ENCODE measurements around the gene FRMD4A.
"Not testable (repeated sequence)": the region's sequence is repeated elsewhere in the genome, so short reads cannot be mapped to it uniquely, and the experiment has no call there.

Gene FRMD4A

DNA sequence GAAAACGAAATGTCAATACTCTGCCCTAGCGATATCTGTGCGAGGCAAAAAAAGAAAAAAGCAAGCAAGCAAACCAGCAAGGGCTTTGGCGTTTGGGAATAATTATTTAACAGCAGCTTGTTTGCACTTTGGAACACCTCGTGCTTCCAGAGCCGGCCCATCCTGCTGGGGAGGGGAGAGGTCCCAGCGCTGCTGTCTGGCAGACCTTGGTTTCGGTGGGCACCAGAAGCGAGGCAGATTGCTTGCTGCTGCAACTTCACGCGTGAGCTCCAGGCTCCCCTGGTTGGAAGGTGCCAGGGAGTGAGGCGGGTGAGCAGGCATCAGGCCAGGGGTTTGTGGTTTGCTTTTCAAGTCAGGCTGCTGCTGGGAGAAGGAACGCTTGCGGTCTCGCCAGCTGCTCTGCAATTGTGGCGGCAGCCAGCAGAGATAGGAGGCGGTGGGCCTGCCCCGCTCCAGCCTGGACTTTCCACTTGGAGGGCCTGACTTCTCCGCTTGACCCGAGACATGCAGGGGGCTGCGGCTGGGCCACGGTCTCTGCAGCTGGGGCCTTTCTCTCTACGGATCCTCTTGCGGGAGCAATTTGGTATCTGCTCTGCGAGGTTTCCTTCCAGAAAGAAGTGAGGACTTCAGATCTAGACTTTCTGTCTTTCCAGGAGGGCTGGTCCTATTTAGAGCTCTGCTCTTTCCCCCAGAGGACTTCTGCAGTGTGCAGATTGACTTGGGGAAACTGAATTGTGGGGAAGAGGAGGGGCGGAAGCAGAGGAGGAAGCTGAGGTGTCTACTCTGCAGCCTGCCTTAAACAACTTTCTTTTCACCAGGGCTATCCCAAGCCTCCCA, 612.6 kb downstream of the FRMD4A start:
- peak overlapping the region; percentile 21 for H3K4me3 ChIP-seq (replicated peaks; ENCODE audit: insufficient read depth, low read length)
- peak overlapping the region; percentile 72 for H3K27ac ChIP-seq (replicated peaks)
- no peaks in the 10 kb centered on the region for H3K27me3 ChIP-seq (ENCODE audit: insufficient read depth, poor library complexity, severe bottlenecking)
- DNase-seq (ENCODE audit: low read depth in 1 of 2, low spot score in 1 of 2) = peak; percentile 43 to 82
- TF ChIP-seq, protein P1, sequence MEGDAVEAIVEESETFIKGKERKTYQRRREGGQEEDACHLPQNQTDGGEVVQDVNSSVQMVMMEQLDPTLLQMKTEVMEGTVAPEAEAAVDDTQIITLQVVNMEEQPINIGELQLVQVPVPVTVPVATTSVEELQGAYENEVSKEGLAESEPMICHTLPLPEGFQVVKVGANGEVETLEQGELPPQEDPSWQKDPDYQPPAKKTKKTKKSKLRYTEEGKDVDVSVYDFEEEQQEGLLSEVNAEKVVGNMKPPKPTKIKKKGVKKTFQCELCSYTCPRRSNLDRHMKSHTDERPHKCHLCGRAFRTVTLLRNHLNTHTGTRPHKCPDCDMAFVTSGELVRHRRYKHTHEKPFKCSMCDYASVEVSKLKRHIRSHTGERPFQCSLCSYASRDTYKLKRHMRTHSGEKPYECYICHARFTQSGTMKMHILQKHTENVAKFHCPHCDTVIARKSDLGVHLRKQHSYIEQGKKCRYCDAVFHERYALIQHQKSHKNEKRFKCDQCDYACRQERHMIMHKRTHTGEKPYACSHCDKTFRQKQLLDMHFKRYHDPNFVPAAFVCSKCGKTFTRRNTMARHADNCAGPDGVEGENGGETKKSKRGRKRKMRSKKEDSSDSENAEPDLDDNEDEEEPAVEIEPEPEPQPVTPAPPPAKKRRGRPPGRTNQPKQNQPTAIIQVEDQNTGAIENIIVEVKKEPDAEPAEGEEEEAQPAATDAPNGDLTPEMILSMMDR (IDR thresholded peaks at IDR 0.05; ENCODE audit: insufficient read depth, low read length) = no peak
- TF ChIP-seq POLR2AphosphoS5 (IDR thresholded peaks at IDR 0.05; ENCODE audit: low read depth) = peak; percentile 42; the same call in 1 of the 2 replicates
- peak; percentile 17; the same call in 1 of the 2 replicates for TF ChIP-seq SPI1 (IDR thresholded peaks at IDR 0.05; ENCODE audit: borderline replicate concordance, low read depth)
- TF ChIP-seq, protein P2, sequence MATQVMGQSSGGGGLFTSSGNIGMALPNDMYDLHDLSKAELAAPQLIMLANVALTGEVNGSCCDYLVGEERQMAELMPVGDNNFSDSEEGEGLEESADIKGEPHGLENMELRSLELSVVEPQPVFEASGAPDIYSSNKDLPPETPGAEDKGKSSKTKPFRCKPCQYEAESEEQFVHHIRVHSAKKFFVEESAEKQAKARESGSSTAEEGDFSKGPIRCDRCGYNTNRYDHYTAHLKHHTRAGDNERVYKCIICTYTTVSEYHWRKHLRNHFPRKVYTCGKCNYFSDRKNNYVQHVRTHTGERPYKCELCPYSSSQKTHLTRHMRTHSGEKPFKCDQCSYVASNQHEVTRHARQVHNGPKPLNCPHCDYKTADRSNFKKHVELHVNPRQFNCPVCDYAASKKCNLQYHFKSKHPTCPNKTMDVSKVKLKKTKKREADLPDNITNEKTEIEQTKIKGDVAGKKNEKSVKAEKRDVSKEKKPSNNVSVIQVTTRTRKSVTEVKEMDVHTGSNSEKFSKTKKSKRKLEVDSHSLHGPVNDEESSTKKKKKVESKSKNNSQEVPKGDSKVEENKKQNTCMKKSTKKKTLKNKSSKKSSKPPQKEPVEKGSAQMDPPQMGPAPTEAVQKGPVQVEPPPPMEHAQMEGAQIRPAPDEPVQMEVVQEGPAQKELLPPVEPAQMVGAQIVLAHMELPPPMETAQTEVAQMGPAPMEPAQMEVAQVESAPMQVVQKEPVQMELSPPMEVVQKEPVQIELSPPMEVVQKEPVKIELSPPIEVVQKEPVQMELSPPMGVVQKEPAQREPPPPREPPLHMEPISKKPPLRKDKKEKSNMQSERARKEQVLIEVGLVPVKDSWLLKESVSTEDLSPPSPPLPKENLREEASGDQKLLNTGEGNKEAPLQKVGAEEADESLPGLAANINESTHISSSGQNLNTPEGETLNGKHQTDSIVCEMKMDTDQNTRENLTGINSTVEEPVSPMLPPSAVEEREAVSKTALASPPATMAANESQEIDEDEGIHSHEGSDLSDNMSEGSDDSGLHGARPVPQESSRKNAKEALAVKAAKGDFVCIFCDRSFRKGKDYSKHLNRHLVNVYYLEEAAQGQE (IDR thresholded peaks at IDR 0.05; ENCODE audit: insufficient replicate concordance, low read depth) = no peak

DNA sequence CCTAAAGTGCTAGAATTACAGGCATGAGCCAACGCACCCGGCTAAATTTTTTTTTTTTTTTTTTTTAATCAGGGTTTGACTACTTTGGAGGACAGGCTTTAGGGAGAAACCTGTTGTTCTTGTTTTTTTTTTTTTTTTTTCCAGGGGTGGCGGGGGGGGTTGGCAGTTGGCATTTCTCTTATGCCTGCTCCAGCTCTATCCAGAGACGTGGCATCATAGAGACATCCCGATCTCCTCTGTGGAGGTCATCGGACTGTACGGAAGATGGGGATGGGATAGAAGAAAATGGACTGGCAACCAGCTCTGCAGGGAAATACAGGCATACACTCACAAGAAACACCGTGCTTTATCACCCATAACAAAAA, 613.2 kb downstream of the FRMD4A start:
- no peak for DNase-seq (ENCODE audit: low read depth in 1 of 2, low spot score in 1 of 2)
- no peaks in the 10 kb centered on the region for H3K27me3 ChIP-seq (ENCODE audit: insufficient read depth, poor library complexity, severe bottlenecking)
- H3K27ac ChIP-seq (replicated peaks) = peak overlapping the region; percentile 72
- TF ChIP-seq POLR2AphosphoS5 (IDR thresholded peaks at IDR 0.05; ENCODE audit: low read depth) (no peak), GABPA (IDR thresholded peaks at IDR 0.05; ENCODE audit: low read depth) (no peak), SPI1 (IDR thresholded peaks at IDR 0.05; ENCODE audit: borderline replicate concordance, low read depth) (no peak)
- TF ChIP-seq, protein P1 (IDR thresholded peaks at IDR 0.05; ENCODE audit: insufficient read depth, low read length) = no peak
- TF ChIP-seq, protein P2 (IDR thresholded peaks at IDR 0.05; ENCODE audit: insufficient replicate concordance, low read depth) = no peak
- no peak overlapping the region for H3K4me3 ChIP-seq (replicated peaks; ENCODE audit: insufficient read depth, low read length)

DNA sequence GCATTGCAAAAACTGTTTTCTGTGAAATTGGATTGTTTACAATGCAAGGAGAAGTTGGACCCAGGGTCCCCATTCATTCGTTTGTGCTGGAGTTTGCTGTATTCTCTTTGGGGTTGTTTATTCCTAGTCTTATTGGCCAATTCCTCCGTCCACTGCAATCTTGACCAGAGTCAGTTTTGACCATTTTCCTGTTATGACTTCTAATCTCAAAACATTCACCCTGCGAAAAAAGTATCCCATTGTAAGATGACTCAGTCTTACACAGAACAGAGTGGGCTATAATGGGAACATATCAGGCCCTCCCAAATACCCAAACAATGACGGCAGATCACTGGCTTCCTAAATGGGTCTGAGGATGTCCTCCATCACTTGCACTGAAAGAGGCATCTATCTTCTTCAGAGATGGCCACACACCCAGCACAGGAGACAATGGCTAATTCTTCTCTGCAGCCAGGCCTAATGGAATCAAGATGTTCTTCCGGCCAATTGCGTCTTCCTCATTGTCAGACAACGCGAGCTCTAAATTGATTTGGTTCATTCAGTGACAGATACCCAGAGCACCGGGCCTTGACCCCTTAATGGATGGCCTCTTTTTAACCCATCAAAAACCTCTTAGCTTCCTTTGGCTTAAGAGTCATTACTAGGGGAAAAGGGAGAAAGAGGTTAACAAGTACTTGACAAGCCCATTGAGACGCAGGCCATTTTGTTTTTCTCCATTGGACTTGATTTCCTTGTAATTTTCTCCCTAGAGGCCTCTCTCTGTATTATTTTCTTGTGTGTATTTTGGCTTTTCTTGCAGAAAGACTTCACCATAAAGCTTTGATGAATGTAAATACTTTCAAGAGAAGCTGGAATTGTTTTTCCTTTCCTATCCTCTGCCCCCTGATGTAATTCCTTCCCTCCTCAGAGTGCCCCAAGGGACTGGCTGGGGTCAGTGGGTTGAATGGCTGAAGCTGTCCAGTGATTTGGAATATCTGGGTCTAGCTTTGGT, 614.3 kb downstream of the FRMD4A start:
- H3K27ac ChIP-seq (replicated peaks) = no peak overlapping the region
- TF ChIP-seq POLR2AphosphoS5 (IDR thresholded peaks at IDR 0.05; ENCODE audit: low read depth) = no peak
- no peak for TF ChIP-seq GABPA (IDR thresholded peaks at IDR 0.05; ENCODE audit: low read depth)
- TF ChIP-seq SPI1 (IDR thresholded peaks at IDR 0.05; ENCODE audit: borderline replicate concordance, low read depth) = no peak
- TF ChIP-seq, protein P1 (IDR thresholded peaks at IDR 0.05; ENCODE audit: insufficient read depth, low read length) = no peak
- TF ChIP-seq, protein P2 (IDR thresholded peaks at IDR 0.05; ENCODE audit: insufficient replicate concordance, low read depth) = no peak
- no peak overlapping the region for H3K4me3 ChIP-seq (replicated peaks; ENCODE audit: insufficient read depth, low read length)
- no peak for DNase-seq (ENCODE audit: low read depth in 1 of 2, low spot score in 1 of 2)
- no peaks in the 10 kb centered on the region for H3K27me3 ChIP-seq (ENCODE audit: insufficient read depth, poor library complexity, severe bottlenecking)

DNA sequence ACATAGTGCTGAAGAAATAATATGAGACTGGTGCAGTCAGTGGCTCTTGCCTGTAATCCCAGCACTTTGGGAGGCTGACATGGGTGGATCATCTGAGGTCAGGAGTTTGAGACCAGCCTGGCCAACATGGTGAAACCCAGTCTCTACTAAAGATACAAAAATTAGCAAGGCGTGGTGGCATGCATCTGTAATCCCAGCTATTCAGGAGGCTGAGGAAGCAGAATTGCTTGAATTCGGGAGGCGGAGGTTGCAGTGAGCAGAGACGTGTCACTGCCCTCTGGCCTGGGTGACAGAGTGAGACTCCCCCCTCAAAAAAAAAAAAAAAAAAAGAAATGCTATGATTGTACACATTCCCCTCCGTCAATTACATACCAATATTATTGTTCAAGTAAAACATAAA, 615.1 kb downstream of the FRMD4A start:
- H3K27ac ChIP-seq (replicated peaks); DNase-seq (ENCODE audit: low read depth in 1 of 2, low spot score in 1 of 2); H3K27me3 ChIP-seq (ENCODE audit: insufficient read depth, poor library complexity, severe bottlenecking); H3K4me3 ChIP-seq (replicated peaks; ENCODE audit: insufficient read depth, low read length): not testable (repeated sequence)

All from HL-60 (cell line).